GM12878 (cell line): Measurements from ENCODE around the gene BCAS4. TPM values are rescaled to one million over a fixed set of nuclear protein-coding genes. Genes with fewer than 3 reads are reported as not detected.

Source experiments
- BCL11A ChIP-seq: IDR thresholded peaks from 2 replicates; pipeline ENCODE4 v1.6.1; 2011; ENCODE audit warnings: low read depth, low read length
- ETV6 ChIP-seq, 2 experiments: fragments of 450-650 bp in 1 of 2; IDR thresholded peaks in 1 of 2; conservative IDR thresholded peaks in 1 of 2; 2 replicates each; pipeline ENCODE4 v1.6.1; 2014; ENCODE audit warnings: antibody characterized with exemption in 1 of 2, borderline replicate concordance in 1 of 2, low read depth in 1 of 2, mild to moderate bottlenecking in 1 of 2, moderate library complexity in 1 of 2
- IKZF1 ChIP-seq: fragments of 450-650 bp; conservative IDR thresholded peaks from 2 replicates; pipeline ENCODE4 v1.6.1; 2017; ENCODE audit warnings: antibody characterized with exemption, mild to moderate bottlenecking
- IRF5 ChIP-seq: fragments of 450-650 bp; IDR thresholded peaks from 2 replicates; pipeline ENCODE4 v1.6.1; 2017; ENCODE audit warnings: borderline replicate concordance
- MEF2A ChIP-seq: IDR thresholded peaks from 2 replicates; pipeline ENCODE4 v1.6.1; 2011; ENCODE audit warnings: low read depth, mild to moderate bottlenecking, low read length, moderate library complexity; ENCODE audit not compliant: insufficient read depth
- PKNOX1 ChIP-seq: fragments of 450-650 bp; IDR thresholded peaks from 2 replicates; pipeline ENCODE4 v1.6.1; 2016; ENCODE audit warnings: mild to moderate bottlenecking
- PML ChIP-seq: IDR thresholded peaks from 2 replicates; pipeline ENCODE4 v1.6.1; 2012; ENCODE audit warnings: low read length, inconsistent platforms
- REST ChIP-seq: IDR thresholded peaks from 2 replicates; pipeline ENCODE4 v1.6.1; 2012; ENCODE audit warnings: mild to moderate bottlenecking, low read depth, low read length
- RUNX3 ChIP-seq: IDR thresholded peaks from 2 replicates; pipeline ENCODE4 v1.6.1; 2012; ENCODE audit warnings: low read length, inconsistent platforms
- USF1 ChIP-seq: IDR thresholded peaks from 2 replicates; pipeline ENCODE4 v1.6.1; 2011; ENCODE audit warnings: borderline replicate concordance, low read depth, mild to moderate bottlenecking, moderate library complexity, mixed read lengths, low read length; ENCODE audit not compliant: insufficient read depth; ENCODE audit errors: extremely low read length
- USF2 ChIP-seq: IDR thresholded peaks from 2 replicates; pipeline ENCODE4 v1.6.1; 2011; ENCODE audit warnings: low read depth, low read length, improper control_type of control experiment, borderline replicate concordance
- ZNF384 ChIP-seq: IDR thresholded peaks from 2 replicates; pipeline ENCODE4 v1.6.1; 2012; ENCODE audit warnings: low read depth, mild to moderate bottlenecking, low read length, improper control_type of control experiment, borderline replicate concordance
- ZSCAN29 ChIP-seq: fragments of 450-650 bp; IDR thresholded peaks from 2 replicates; pipeline ENCODE4 v1.6.1; 2017; ENCODE audit warnings: mild to moderate bottlenecking, moderate library complexity
- polyA plus RNA-seq, 11 experiments: library from polyadenylated mRNA; depleted of rRNA in 4 of 11; unstranded in 6 of 11; stranded (reverse) in 5 of 11; fragments of >200 nt; fragmentation: Nextera tagmentation in 4 of 11; fragmentation: Illumina TruSeq in 1 of 11; extraction: Ambion mirVana in 4 of 11; extraction: Trizol in 1 of 11; gene quantifications; 1 replicate in 1 of 11; 2 replicates in 10 of 11; pipeline versions ENCODE4 v1.2.1 to v1.2.3, GENCODE V29; 2011 to 2016; ENCODE audit warnings: inconsistent platforms in 2 of 11, missing spikeins in 2 of 11, low read depth in 1 of 11
- total RNA-seq, 4 experiments: library from RNA; depleted of rRNA in 3 of 4; stranded (reverse); fragments of >200 nt in 3 of 4; fragmentation: Illumina TruSeq in 1 of 4; extraction: Trizol in 1 of 4; gene quantifications; 2 replicates each; pipeline versions ENCODE4 v1.2.1 to v1.2.3, GENCODE V29; 2013 to 2021
- TF ChIP-seq, protein P1 (sequence below): IDR thresholded peaks from 2 replicates; pipeline ENCODE4 v1.6.1; 2011; ENCODE audit warnings: mild to moderate bottlenecking, low read depth, low read length, moderate library complexity; ENCODE audit not compliant: insufficient replicate concordance
- TF ChIP-seq, protein P2 (sequence below): fragments of 450-650 bp; IDR thresholded peaks from 2 replicates; pipeline ENCODE4 v1.6.1; 2017; ENCODE audit warnings: mild to moderate bottlenecking

BCAS4 gene
- total and polyA plus RNA-seq, 10 of the 15 experiments (the other 5 are each of a cell fraction or from before 2014, with no cell fraction given), result 14.8 to 214 (median 65.3) TPM

- TF ChIP-seq, protein P1, sequence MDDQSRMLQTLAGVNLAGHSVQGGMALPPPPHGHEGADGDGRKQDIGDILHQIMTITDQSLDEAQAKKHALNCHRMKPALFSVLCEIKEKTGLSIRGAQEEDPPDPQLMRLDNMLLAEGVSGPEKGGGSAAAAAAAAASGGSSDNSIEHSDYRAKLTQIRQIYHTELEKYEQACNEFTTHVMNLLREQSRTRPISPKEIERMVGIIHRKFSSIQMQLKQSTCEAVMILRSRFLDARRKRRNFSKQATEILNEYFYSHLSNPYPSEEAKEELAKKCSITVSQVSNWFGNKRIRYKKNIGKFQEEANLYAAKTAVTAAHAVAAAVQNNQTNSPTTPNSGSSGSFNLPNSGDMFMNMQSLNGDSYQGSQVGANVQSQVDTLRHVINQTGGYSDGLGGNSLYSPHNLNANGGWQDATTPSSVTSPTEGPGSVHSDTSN, result no peak
- no peak for TF ChIP-seq REST
- no peak for TF ChIP-seq USF1
- peak; percentile 77 for TF ChIP-seq RUNX3
- TF ChIP-seq IRF5, result no peak
- TF ChIP-seq, protein P2, sequence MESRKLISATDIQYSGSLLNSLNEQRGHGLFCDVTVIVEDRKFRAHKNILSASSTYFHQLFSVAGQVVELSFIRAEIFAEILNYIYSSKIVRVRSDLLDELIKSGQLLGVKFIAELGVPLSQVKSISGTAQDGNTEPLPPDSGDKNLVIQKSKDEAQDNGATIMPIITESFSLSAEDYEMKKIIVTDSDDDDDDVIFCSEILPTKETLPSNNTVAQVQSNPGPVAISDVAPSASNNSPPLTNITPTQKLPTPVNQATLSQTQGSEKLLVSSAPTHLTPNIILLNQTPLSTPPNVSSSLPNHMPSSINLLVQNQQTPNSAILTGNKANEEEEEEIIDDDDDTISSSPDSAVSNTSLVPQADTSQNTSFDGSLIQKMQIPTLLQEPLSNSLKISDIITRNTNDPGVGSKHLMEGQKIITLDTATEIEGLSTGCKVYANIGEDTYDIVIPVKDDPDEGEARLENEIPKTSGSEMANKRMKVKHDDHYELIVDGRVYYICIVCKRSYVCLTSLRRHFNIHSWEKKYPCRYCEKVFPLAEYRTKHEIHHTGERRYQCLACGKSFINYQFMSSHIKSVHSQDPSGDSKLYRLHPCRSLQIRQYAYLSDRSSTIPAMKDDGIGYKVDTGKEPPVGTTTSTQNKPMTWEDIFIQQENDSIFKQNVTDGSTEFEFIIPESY, result no peak
- 0 out of 2 replicates have a peak, but pooled peaks have one; percentile 6 for TF ChIP-seq PKNOX1
- TF ChIP-seq ZNF384, result no peak
- no peak for TF ChIP-seq PML
- peak; percentile 92 for TF ChIP-seq IKZF1
- TF ChIP-seq ZSCAN29, result no peak
- TF ChIP-seq MEF2A, result peak; percentile 73
- no peak for TF ChIP-seq USF2
- peak; percentile 80; the same call in 1 of the 2 replicates for TF ChIP-seq BCL11A
- peak in 1 of 2 experiments; percentile 77; a peak in 2 of 4 replicates for TF ChIP-seq ETV6 (conservative IDR thresholded peaks at IDR 0.05 in 1 of 2, IDR thresholded peaks at IDR 0.05 in 1 of 2; ENCODE audit: borderline replicate concordance in 1 of 2, low read depth in 1 of 2)
Measured at GRCh38 chr20:50844430-50845100, 49.7 kb downstream of the BCAS4 start (continued).
